ENCODE data around the gene KCNK15. TPM values are rescaled to one million over a fixed set of nuclear protein-coding genes. Genes with fewer than 3 reads are reported as not detected.

KCNK15 gene
- total and polyA plus RNA-seq, 2 donors, result 0.05 to 0.16 TPM

- H3K36me3 ChIP-seq (ENCODE audit: control insufficient read depth in 2 of 2, insufficient read depth in 2 of 2, low read length in 1 of 2), result no peaks in the 10 kb centered on the region
- H3K27ac ChIP-seq (ENCODE audit: low read depth in 1 of 2, low read length in 1 of 2), result no peak overlapping the region
- H3K4me1 ChIP-seq (ENCODE audit: control insufficient read depth in 2 of 2, insufficient read depth in 2 of 2, low read length in 2 of 2), result no peaks in the 10 kb centered on the region
- DNase-seq (ENCODE audit: low read depth in 6 of 9, low spot score in 9 of 9), result no peak
- H3K9me3 ChIP-seq (ENCODE audit: control insufficient read depth in 2 of 2, insufficient read depth in 1 of 2, low read length in 1 of 2), result no peaks in the 10 kb centered on the region
- WGBS, result 96% methylated on average over 8 of the region's 8 CpGs
- peaks cover 0 to 1% of the 10 kb centered on the region in 2 donors for H3K27me3 ChIP-seq (ENCODE audit: control insufficient read depth in 2 of 2, insufficient read depth in 1 of 2, low read length in 1 of 2)
- H3K4me3 ChIP-seq (ENCODE audit: low read length in 2 of 2), result no peak overlapping the region
Measured at GRCh38 chr20:44711237-44711636, 34.4 kb upstream of the KCNK15 start.

GRCh38 chr20:44714102-44714700, 31.5 kb upstream of the KCNK15 start:
- Histone ChIP-seq H3K4me3 (ENCODE audit: low read length in 2 of 2) (no peak overlapping the region), H3K4me1 (ENCODE audit: control insufficient read depth in 2 of 2, insufficient read depth in 2 of 2, low read length in 2 of 2) (no peaks in the 10 kb centered on the region), H3K36me3 (ENCODE audit: control insufficient read depth in 2 of 2, insufficient read depth in 2 of 2, low read length in 1 of 2) (no peaks in the 10 kb centered on the region), H3K27me3 (ENCODE audit: control insufficient read depth in 2 of 2, insufficient read depth in 1 of 2, low read length in 1 of 2) (no peaks in the 10 kb centered on the region), H3K27ac (ENCODE audit: low read depth in 1 of 2, low read length in 1 of 2) (no peak overlapping the region), H3K9me3 (ENCODE audit: control insufficient read depth in 2 of 2, insufficient read depth in 1 of 2, low read length in 1 of 2) (no peaks in the 10 kb centered on the region)
- no peak for DNase-seq (ENCODE audit: low read depth in 6 of 9, low spot score in 9 of 9)
- WGBS, result 86% methylated on average over 13 of the region's 13 CpGs

GRCh38 chr20:44714701-44715498, 30.8 kb upstream of the KCNK15 start, which contains the start of gene CCN5:
Gene CCN5 (plus strand): TSS chr20:44715369. CDS start chr20:44715391, 22 bp downstream.
- Histone ChIP-seq H3K4me3 (ENCODE audit: low read length in 2 of 2) (no peak within 1 kb of the TSS), H3K27ac (ENCODE audit: low read depth in 1 of 2, low read length in 1 of 2) (no peak within 1 kb of the TSS), H3K4me1 (ENCODE audit: control insufficient read depth in 2 of 2, insufficient read depth in 2 of 2, low read length in 2 of 2) (no peaks in the 10 kb centered on the region), H3K27me3 (ENCODE audit: control insufficient read depth in 2 of 2, insufficient read depth in 1 of 2, low read length in 1 of 2) (no peaks in the 10 kb centered on the region), H3K9me3 (ENCODE audit: control insufficient read depth in 2 of 2, insufficient read depth in 1 of 2, low read length in 1 of 2) (no peaks in the 10 kb centered on the region), H3K36me3 (ENCODE audit: control insufficient read depth in 2 of 2, insufficient read depth in 2 of 2, low read length in 1 of 2) (no peaks in the 10 kb centered on the region)
- WGBS, result 64% methylated on average over 28 of the region's 28 CpGs
- DNase-seq (ENCODE audit: low read depth in 6 of 9, low spot score in 9 of 9), result no peak

DNA sequence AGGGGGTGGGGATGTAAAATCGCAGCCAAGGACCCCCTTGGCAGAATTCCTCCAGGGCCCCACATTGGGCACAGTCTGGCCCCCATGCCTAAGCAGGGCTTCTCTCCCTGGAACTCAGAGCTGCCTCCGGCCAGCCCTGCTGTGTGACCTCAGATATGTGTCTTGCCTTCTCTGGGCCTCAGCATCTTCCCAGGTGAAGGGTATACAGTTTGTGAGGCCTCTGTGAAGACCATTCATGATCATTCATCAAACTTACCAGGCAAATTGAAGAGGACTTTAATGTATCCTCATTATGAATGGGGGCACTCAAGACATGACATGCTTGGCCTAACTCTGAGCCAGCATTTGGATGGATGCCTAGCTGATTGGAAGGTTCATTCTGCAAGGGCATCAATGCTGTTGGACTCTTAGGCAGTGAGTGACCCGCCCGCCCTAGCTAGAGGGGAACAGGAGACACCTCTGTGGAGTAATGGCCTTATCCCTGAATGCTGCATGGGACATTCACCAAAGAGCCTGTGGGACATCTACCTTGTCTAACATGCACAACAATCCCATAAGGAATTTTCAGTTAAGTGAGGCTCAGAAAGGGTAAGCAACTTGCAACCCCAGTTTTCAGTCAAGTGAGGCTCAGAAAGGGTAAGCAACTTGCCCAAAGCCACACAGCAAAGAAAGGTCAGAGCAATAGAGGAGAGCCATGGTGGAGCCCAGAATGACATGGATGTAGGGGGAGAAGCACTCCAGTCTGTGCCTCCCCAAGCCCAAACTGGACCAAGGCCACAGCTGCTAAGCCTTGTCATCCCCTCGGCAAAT, 30.0 kb upstream of the KCNK15 start:
- Histone ChIP-seq H3K4me3 (ENCODE audit: low read length in 2 of 2) (no peak overlapping the region), H3K36me3 (ENCODE audit: control insufficient read depth in 2 of 2, insufficient read depth in 2 of 2, low read length in 1 of 2) (no peaks in the 10 kb centered on the region), H3K4me1 (ENCODE audit: control insufficient read depth in 2 of 2, insufficient read depth in 2 of 2, low read length in 2 of 2) (no peaks in the 10 kb centered on the region), H3K27me3 (ENCODE audit: control insufficient read depth in 2 of 2, insufficient read depth in 1 of 2, low read length in 1 of 2) (no peaks in the 10 kb centered on the region), H3K27ac (ENCODE audit: low read depth in 1 of 2, low read length in 1 of 2) (no peak overlapping the region), H3K9me3 (ENCODE audit: control insufficient read depth in 2 of 2, insufficient read depth in 1 of 2, low read length in 1 of 2) (no peaks in the 10 kb centered on the region)
- WGBS, result 96% methylated on average over 5 of the region's 5 CpGs
- no peak for DNase-seq (ENCODE audit: low read depth in 6 of 9, low spot score in 9 of 9)

DNA sequence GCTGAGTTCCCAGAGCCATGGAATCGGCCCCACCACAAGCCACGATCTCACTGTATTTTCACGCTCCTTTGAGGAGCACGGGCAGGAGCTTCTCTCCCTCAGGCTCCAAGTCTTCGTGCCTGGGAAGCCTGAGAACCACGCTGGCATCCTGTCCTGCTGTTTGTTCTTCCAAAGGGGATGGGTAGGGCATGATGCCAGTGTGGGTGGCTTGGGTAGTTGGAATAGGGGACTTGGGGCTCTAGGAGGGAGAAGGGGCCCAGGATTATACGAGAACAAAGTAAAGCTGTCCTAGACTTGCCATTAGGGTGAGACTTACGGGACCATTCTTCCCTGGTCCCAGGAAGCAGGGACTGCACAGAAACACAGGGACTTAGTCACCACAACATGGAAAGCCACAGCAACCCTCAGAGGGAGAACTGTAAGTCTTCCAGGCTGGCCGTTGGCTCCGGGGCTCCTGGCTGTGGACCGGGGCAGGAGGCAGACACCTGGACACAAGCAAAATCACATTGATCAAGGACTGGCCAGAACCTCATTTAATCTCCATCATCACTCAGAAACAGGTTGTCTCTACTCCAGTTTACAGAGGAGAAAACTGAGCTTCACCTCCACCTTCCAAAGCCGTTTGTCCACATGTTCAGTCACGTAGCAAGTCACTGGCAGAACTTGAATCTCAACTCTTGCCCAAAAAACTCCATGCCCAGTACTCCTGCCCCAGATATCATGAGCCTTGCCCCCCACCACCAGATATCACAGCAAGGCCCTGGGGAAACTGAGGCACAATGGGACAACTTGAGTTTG, 29.2 kb upstream of the KCNK15 start:
- no peaks in the 10 kb centered on the region for H3K4me1 ChIP-seq (ENCODE audit: control insufficient read depth in 2 of 2, insufficient read depth in 2 of 2, low read length in 2 of 2)

GRCh38 chr20:44717986-44718385, 27.7 kb upstream of the KCNK15 start:
- H3K9me3 ChIP-seq (ENCODE audit: control insufficient read depth in 2 of 2, insufficient read depth in 1 of 2, low read length in 1 of 2), result no peaks in the 10 kb centered on the region
- no peaks in the 10 kb centered on the region for H3K36me3 ChIP-seq (ENCODE audit: control insufficient read depth in 2 of 2, insufficient read depth in 2 of 2, low read length in 1 of 2)
- H3K4me3 ChIP-seq (ENCODE audit: low read length in 2 of 2), result no peak overlapping the region
- DNase-seq (ENCODE audit: low read depth in 6 of 9, low spot score in 9 of 9), result no peak
- H3K27me3 ChIP-seq (ENCODE audit: control insufficient read depth in 2 of 2, insufficient read depth in 1 of 2, low read length in 1 of 2), result no peaks in the 10 kb centered on the region
- no peaks in the 10 kb centered on the region for H3K4me1 ChIP-seq (ENCODE audit: control insufficient read depth in 2 of 2, insufficient read depth in 2 of 2, low read length in 2 of 2)
- WGBS, result 95% methylated on average over 10 of the region's 10 CpGs
- no peak overlapping the region for H3K27ac ChIP-seq (ENCODE audit: low read depth in 1 of 2, low read length in 1 of 2)

More for the DNA sequence above, 29.2 kb upstream of the KCNK15 start:
- H3K27me3 ChIP-seq (ENCODE audit: control insufficient read depth in 2 of 2, insufficient read depth in 1 of 2, low read length in 1 of 2), result no peaks in the 10 kb centered on the region
- no peak for DNase-seq (ENCODE audit: low read depth in 6 of 9, low spot score in 9 of 9)
- H3K9me3 ChIP-seq (ENCODE audit: control insufficient read depth in 2 of 2, insufficient read depth in 1 of 2, low read length in 1 of 2), result no peaks in the 10 kb centered on the region
- no peaks in the 10 kb centered on the region for H3K36me3 ChIP-seq (ENCODE audit: control insufficient read depth in 2 of 2, insufficient read depth in 2 of 2, low read length in 1 of 2)
- WGBS, result 94% methylated on average over 13 of the region's 13 CpGs
- H3K27ac ChIP-seq (ENCODE audit: low read depth in 1 of 2, low read length in 1 of 2), result no peak overlapping the region
- no peak overlapping the region for H3K4me3 ChIP-seq (ENCODE audit: low read length in 2 of 2)

GRCh38 chr20:44719841-44720240, 25.8 kb upstream of the KCNK15 start:
- H3K27ac ChIP-seq (ENCODE audit: low read depth in 1 of 2, low read length in 1 of 2), result no peak overlapping the region

GRCh38 chr20:44720621-44720996, 25.1 kb upstream of the KCNK15 start:
- H3K4me1 ChIP-seq (ENCODE audit: control insufficient read depth in 2 of 2, insufficient read depth in 2 of 2, low read length in 2 of 2), result no peaks in the 10 kb centered on the region
- WGBS, result 92% methylated on average over 7 of the region's 7 CpGs
- no peak overlapping the region for H3K27ac ChIP-seq (ENCODE audit: low read depth in 1 of 2, low read length in 1 of 2)
- H3K9me3 ChIP-seq (ENCODE audit: control insufficient read depth in 2 of 2, insufficient read depth in 1 of 2, low read length in 1 of 2), result no peaks in the 10 kb centered on the region
- no peaks in the 10 kb centered on the region for H3K36me3 ChIP-seq (ENCODE audit: control insufficient read depth in 2 of 2, insufficient read depth in 2 of 2, low read length in 1 of 2)
- no peak for DNase-seq (ENCODE audit: low read depth in 6 of 9, low spot score in 9 of 9)
- H3K27me3 ChIP-seq (ENCODE audit: control insufficient read depth in 2 of 2, insufficient read depth in 1 of 2, low read length in 1 of 2), result peaks cover 0 to 7% of the 10 kb centered on the region in 2 donors
- H3K4me3 ChIP-seq (ENCODE audit: low read length in 2 of 2), result no peak overlapping the region

More at GRCh38 chr20:44719841-44720240, 25.8 kb upstream of the KCNK15 start:
- H3K27me3 ChIP-seq (ENCODE audit: control insufficient read depth in 2 of 2, insufficient read depth in 1 of 2, low read length in 1 of 2), result peaks cover 0 to 6% of the 10 kb centered on the region in 2 donors
- H3K9me3 ChIP-seq (ENCODE audit: control insufficient read depth in 2 of 2, insufficient read depth in 1 of 2, low read length in 1 of 2), result no peaks in the 10 kb centered on the region
- WGBS, result 96% methylated on average over 19 of the region's 19 CpGs
- no peaks in the 10 kb centered on the region for H3K4me1 ChIP-seq (ENCODE audit: control insufficient read depth in 2 of 2, insufficient read depth in 2 of 2, low read length in 2 of 2)
- no peak overlapping the region for H3K4me3 ChIP-seq (ENCODE audit: low read length in 2 of 2)
- no peaks in the 10 kb centered on the region for H3K36me3 ChIP-seq (ENCODE audit: control insufficient read depth in 2 of 2, insufficient read depth in 2 of 2, low read length in 1 of 2)
- no peak for DNase-seq (ENCODE audit: low read depth in 6 of 9, low spot score in 9 of 9)

Data from thymus (tissue), 11 donors.